Endometrial microvascular endothelial cells (primary cell): ENCODE measurements around the gene PRDX1. TPM values are rescaled to one million over a fixed set of nuclear protein-coding genes. Genes with fewer than 3 reads are reported as not detected.
"Not testable (repeated sequence)": the region's sequence is repeated elsewhere in the genome, so short reads cannot be mapped to it uniquely, and the experiment has no call there.

Experiments
- in situ Hi-C: cut with HindIII; loops from 2 replicates; pipeline ENCODE4 v1.10.0; 2017; ENCODE audit warnings: low sequenced_read_pairs, low pct_unique_long_range_greater_than_20kb; ENCODE audit errors: inconsistent ontology term
- total RNA-seq: library from RNA; depleted of rRNA; stranded (reverse); fragments of >200 nt; gene quantifications from one replicate; pipeline ENCODE4 v1.2.3, GENCODE V29; 2015; ENCODE audit errors: inconsistent ontology term

The PRDX1 gene
- total RNA-seq, 1 donor from 2014 or later: 1,007 TPM

DNA sequence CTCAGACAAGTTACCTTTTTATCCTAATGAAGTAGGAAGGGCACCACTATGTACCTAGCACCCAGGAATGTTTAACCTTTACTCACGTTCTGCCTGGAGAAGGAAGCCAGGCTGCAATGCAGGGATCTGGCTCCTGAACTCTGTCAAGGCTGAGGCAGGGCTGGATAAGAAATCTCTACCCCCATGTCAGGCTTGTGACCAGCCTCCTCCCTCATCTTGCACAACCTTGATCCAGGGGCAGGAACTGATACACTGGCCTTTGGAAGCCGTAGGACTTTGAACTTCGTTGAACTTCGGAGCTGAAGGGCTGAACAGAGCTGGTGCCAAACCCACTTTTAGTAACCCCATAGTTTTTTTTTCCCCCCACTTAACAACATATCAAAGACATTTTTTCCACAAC is 20.9 kb upstream of the PRDX1 start:
- in situ Hi-C loops: no loop called here

DNA sequence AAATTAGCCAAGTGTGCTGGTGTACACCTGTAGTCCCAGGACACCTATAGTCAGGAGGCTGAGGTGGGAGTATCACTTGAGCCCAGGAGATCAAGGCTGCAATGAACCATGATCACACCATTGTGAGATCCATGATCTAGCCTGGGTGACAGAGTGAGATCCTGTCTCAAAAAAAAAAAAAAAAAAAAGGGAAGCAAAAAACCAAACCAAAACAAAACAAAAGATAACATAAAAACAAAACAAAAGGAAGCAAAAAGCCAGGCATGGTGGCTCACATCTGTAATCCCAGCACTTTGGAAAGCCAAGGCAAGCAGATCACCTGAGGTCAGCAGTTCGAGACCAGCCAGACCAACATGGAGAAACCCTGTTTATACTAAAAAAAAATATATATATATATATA is 19.5 kb upstream of the PRDX1 start:
- in situ Hi-C loops: no loop called here

DNA sequence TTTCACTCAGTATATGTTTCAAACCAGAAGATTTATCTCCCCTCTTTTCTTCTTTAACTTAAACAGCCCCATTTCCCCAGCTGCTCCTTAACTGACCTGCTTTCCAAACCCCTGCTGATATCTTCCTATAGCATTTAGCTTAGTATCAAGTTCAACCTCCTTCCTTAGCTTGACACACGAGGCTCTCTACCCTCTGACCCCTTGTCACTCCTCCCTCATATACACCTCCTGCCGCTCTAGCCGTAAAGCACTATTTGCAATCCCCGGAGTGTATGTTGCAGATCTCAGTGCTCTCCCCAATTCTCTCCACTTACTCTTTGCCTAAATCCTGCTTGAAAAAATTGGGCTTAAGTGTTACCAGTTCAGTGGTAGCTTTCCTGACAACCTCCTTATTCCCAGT is 15.2 kb upstream of the PRDX1 start:
- in situ Hi-C loops: no loop called here

GRCh38 chr1:45535988-45536766 is 14.5 kb upstream of the PRDX1 start:
- in situ Hi-C loops: no loop called here

DNA sequence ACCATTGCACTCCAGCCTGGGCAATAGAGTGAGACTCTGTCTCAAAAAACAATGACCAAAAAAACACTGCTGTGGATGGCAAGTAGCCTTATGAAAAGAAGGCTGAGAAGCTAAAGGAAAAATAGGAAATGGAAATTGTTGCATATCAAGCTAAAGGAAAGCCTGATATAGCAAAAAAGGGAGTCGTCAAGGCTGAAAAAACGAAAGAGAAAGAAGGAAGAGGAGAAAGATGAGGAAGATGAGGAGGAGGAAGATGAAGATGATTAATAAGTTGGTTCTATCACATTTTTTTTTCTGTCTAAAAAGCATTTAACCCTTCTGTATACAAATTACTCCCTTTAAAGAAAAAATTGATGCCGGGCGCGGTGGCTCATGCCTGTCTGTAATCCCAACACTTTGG is 10.2 kb upstream of the PRDX1 start:
- in situ Hi-C loops: no loop called here

GRCh38 chr1:45530632-45531135 is 9.0 kb upstream of the PRDX1 start:
- in situ Hi-C loops: no loop called here

DNA sequence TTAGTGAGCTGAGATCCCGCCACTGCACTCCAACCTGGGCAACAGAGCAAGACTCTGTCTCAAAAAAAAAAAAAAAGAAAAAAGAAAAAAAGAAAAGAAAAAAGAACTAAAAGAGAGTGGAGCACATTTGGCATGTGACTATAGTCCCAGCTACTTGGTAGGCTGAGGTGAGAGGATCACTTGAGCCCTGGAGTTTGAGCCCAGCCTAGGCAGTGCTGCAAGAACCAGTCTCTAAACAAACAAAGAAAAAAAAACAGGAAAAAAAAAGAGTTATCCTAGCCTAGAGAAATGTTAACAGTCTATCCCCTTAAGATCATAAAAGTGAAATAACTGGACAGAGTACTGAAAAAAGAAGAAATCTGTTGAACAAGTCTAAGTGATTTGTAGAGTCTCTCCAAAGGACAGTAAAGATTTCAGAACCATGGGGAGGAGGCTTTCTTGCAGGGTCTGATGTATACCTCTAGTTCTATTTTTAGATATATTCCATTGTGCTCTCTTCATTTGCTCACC is 4.5 kb upstream of the PRDX1 start:
- in situ Hi-C loops: no loop called here

GRCh38 chr1:45523975-45524374 is 2.3 kb upstream of the PRDX1 start:
- in situ Hi-C loops: not testable (repeated sequence)

DNA sequence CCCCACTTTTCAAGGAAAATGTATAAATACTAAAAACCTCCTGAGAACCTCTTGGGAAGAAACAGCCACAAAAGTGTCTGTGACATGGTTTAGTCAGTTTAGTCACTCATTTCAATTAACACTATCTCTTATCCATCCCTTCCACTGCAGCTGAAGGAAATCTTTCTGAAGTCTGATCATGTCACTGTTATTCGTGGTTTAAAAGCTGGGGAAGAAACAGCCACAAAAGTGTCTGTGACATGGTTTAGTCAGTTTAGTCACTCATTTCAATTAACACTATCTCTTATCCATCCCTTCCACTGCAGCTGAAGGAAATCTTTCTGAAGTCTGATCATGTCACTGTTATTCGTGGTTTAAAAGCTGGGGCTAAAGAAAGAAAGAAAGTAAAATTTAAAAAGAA is 1.8 kb upstream of the PRDX1 start:
- in situ Hi-C loops: not testable (repeated sequence)

GRCh38 chr1:45522324-45523104 is 830 bp upstream of the PRDX1 start:
- in situ Hi-C loops: no loop called here

GRCh38 chr1:45519774-45520173 is 1.9 kb downstream of the PRDX1 start:
- in situ Hi-C loops: not testable (repeated sequence)

DNA sequence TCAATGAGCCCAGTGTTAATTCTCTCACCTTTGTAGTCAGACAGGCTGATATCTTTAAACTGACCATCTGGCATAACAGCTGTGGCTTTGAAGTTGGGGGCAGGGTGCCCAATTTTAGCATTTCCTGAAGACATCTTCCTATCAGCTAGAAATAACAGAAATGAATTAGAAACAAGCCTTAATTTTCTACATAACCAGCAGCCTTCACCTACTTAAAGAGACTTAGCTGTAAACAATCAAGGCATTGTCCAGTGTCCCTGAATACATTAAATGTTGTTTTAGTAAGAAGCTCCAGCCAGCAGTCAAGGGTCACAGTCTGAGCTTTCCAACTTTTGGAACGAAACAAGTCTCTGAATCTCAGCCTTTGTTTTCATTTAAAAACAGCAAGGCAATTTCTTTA is 2.8 kb downstream of the PRDX1 start:
- in situ Hi-C loops: no loop called here

GRCh38 chr1:45518366-45518765 is 3.3 kb downstream of the PRDX1 start:
- in situ Hi-C loops: not testable (repeated sequence)

GRCh38 chr1:45516465-45516864 is 5.2 kb downstream of the PRDX1 start:
- in situ Hi-C loops: no loop called here

DNA sequence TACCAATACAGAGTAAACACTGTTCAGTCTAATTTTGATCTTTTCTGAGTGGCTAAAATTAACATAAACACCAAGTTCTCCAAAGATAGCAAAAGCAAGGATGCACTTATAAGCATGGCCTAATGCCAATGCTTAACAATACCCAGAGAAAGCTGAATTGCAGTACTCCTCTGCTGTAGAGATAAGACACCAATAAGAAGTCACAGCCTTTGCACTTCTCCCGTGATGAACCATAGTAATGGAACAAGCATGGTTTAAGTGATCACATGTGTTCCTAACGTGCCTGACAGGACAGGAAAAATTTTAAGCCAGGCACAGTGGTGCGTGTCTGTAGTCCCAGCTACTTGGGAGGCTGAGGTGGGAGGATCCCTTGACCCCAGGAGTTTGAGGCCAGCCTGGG is 5.6 kb downstream of the PRDX1 start:
- in situ Hi-C loops: no loop called here

- in situ Hi-C loops: not testable (repeated sequence)
Observed at GRCh38 chr1:45513532-45514260, 8.0 kb downstream of the PRDX1 start.

- in situ Hi-C loops: no loop called here
Observed at GRCh38 chr1:45512641-45513054, 9.0 kb downstream of the PRDX1 start.

- in situ Hi-C loops: no loop called here
Observed at GRCh38 chr1:45510972-45511527, 10.6 kb downstream of the PRDX1 start.
